SK-N-SH (cell line): ENCODE data around the gene NOX4.
"Not testable (repeated sequence)": the region's sequence is repeated elsewhere in the genome, so short reads cannot be mapped to it uniquely, and the experiment has no call there.

Source experiments
- ELF1 ChIP-seq: IDR thresholded peaks from 2 replicates; pipeline ENCODE4 v1.4.0; 2012
- NRF1 ChIP-seq: IDR thresholded peaks from 2 replicates; pipeline ENCODE4 v1.6.1; 2012; ENCODE audit warnings: low read depth, mild to moderate bottlenecking, low read length
- RCOR1 ChIP-seq: fragments of 150-350 bp; IDR thresholded peaks from 2 replicates; pipeline ENCODE4 v1.6.1; 2017; ENCODE audit warnings: antibody characterized with exemption, low read length
- TF ChIP-seq, protein P1 (sequence below): fragments of 200-600 bp; sonication (generic); IDR thresholded peaks from 2 replicates; pipeline ENCODE4 v1.6.1; 2017; ENCODE audit warnings: antibody characterized with exemption, mild to moderate bottlenecking, moderate library complexity

GRCh38 chr11:89354513-89354912, 136.7 kb downstream of the NOX4 start:
- not testable (repeated sequence) for TF ChIP-seq RCOR1, NRF1, ELF1
- TF ChIP-seq, protein P1, sequence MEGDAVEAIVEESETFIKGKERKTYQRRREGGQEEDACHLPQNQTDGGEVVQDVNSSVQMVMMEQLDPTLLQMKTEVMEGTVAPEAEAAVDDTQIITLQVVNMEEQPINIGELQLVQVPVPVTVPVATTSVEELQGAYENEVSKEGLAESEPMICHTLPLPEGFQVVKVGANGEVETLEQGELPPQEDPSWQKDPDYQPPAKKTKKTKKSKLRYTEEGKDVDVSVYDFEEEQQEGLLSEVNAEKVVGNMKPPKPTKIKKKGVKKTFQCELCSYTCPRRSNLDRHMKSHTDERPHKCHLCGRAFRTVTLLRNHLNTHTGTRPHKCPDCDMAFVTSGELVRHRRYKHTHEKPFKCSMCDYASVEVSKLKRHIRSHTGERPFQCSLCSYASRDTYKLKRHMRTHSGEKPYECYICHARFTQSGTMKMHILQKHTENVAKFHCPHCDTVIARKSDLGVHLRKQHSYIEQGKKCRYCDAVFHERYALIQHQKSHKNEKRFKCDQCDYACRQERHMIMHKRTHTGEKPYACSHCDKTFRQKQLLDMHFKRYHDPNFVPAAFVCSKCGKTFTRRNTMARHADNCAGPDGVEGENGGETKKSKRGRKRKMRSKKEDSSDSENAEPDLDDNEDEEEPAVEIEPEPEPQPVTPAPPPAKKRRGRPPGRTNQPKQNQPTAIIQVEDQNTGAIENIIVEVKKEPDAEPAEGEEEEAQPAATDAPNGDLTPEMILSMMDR, result not testable (repeated sequence)
